Activated T-cell treated with anti-CD3 and anti-CD28 coated beads, Interleukin-2, amount 50 U/mL, for 4 hours (primary cell): Measurements from ENCODE around the gene CEP85. TPM values are rescaled to one million over a fixed set of nuclear protein-coding genes. Genes with fewer than 3 reads are reported as not detected.

Source experiments
- ATAC-seq, 2 donors: fragments of 200-7000 bp; cut with Tn5 transposase; one replicate each; pipeline ENCODE4 v1.10.0; 2021
- DNase-seq: peaks from one replicate; pipeline ENCODE4 v3.0.0-alpha.2; 2020
- H3K27me3 Mint-ChIP-seq: one replicate; pipeline ENCODE4 v1.8.0; 2021; ENCODE audit warnings: low read depth, mixed read lengths
- H3K36me3 Mint-ChIP-seq: one replicate; pipeline ENCODE4 v1.8.0; 2022; ENCODE audit warnings: mixed read lengths; ENCODE audit not compliant: insufficient read depth
- H3K4me1 Mint-ChIP-seq: one replicate; pipeline ENCODE4 v1.8.0; 2021; ENCODE audit warnings: low read depth, mixed read lengths
- H3K4me3 Mint-ChIP-seq: one replicate; pipeline ENCODE4 v1.8.0; 2021; ENCODE audit warnings: mild to moderate bottlenecking, moderate library complexity, mixed read lengths
- H3K9me3 Mint-ChIP-seq: one replicate; pipeline ENCODE4 v1.8.0; 2021; ENCODE audit warnings: mixed read lengths
- total RNA-seq, 3 donors: library from RNA; stranded (reverse); gene quantifications; one replicate each; pipeline ENCODE4 v1.2.1, GENCODE V29; 2021

The CEP85 gene, protein sequence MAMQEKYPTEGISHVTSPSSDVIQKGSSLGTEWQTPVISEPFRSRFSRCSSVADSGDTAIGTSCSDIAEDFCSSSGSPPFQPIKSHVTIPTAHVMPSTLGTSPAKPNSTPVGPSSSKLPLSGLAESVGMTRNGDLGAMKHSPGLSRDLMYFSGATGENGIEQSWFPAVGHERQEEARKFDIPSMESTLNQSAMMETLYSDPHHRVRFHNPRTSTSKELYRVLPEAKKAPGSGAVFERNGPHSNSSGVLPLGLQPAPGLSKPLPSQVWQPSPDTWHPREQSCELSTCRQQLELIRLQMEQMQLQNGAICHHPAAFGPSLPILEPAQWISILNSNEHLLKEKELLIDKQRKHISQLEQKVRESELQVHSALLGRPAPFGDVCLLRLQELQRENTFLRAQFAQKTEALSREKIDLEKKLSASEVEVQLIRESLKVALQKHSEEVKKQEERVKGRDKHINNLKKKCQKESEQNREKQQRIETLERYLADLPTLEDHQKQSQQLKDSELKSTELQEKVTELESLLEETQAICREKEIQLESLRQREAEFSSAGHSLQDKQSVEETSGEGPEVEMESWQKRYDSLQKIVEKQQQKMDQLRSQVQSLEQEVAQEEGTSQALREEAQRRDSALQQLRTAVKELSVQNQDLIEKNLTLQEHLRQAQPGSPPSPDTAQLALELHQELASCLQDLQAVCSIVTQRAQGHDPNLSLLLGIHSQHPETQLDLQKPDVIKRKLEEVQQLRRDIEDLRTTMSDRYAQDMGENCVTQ
- 10 to 100 TPM; 25.5 to 28.7 (median 25.7) TPM for total RNA-seq

DNA sequence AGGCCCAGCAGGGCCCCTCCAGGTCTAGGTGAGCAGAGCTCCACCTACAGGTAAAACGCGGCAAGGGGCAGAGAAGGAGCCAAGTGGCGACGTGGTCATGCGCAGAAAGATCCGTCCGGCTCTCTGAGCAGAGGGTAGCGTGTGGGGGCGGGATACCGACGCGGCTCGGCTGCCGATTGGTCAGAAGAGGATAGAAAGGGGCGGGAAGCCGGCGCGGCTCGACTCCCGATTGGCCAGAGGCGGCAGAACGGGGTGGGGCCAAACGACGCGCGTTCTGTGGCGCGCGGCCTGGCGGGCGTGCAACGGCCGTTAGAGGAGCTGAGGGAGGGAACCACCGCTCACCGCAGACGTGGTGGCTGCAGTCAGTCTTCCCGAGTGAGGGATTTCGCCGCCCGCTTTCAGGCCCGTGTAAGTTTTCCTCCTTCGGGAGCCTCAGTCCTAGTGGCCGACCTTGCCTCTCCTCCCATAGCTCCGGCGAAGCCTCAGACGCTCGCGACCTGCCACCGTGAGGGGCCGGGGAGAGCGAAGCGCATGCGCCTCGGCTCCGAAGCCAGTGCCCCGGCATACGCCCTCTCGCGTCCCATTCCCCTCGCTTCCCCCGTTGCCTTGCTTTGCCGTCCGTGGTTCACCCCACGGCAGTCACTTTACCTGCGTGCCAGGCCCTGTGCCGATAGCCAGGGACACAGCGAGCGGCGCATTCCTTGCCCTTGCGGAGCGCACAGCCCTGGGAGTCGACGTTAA is at the start of gene CEP85:
Gene CEP85 (plus strand): TSS at position 298 of the 741 bp plus-strand sequence. CDS start 5,584 bp downstream, outside the sequence.
- peak within 1 kb of the TSS; percentile 98 for H3K4me3 Mint-ChIP-seq
- H3K27me3 Mint-ChIP-seq: no peaks in the 10 kb centered on the region
- ATAC-seq (peak; percentile 92 to 95), DNase-seq (peak; percentile 99)
- H3K4me1 Mint-ChIP-seq: peaks cover 32% of the 10 kb centered on the region
- H3K9me3 Mint-ChIP-seq: no peaks in the 10 kb centered on the region
- peaks cover 4% of the 10 kb centered on the region for H3K36me3 Mint-ChIP-seq

- DNase-seq (no peak), ATAC-seq (no peak)
- H3K9me3 Mint-ChIP-seq: no peaks in the 10 kb centered on the region
- no peaks in the 10 kb centered on the region for H3K36me3 Mint-ChIP-seq
- no peaks in the 10 kb centered on the region for H3K4me1 Mint-ChIP-seq
- no peak overlapping the region for H3K4me3 Mint-ChIP-seq
- no peaks in the 10 kb centered on the region for H3K27me3 Mint-ChIP-seq
These were observed 49.1 kb upstream of the CEP85 start for GRCh38 chr1:26184883-26185282.

- no peaks in the 10 kb centered on the region for H3K27me3 Mint-ChIP-seq
- no peaks in the 10 kb centered on the region for H3K36me3 Mint-ChIP-seq
- ATAC-seq (no peak), DNase-seq (no peak)
- H3K4me1 Mint-ChIP-seq: peaks cover 12% of the 10 kb centered on the region
- H3K9me3 Mint-ChIP-seq: no peaks in the 10 kb centered on the region
- H3K4me3 Mint-ChIP-seq: no peak overlapping the region
These were observed 46.1 kb upstream of the CEP85 start for GRCh38 chr1:26187882-26188281.

DNA sequence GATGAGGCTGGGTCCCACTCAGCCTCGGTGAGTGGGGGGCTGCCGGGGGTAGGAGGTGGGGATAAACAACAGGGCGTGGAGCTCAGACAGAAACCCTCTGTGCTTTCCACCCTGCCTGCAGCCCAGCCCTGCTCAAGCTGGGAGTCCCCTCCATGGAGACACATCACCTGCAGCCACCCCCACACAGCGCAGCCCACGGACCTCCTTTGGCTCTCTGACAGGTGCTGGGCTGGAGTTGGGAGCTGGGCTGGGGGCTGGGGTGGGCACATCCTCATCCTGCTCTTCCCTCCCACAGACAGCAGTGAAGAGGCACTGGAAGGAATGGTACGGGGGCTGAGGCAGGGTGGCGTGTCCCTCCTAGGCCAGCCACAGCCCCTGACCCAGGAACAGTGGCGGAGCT is 45.5 kb upstream of the CEP85 start:
- no peak for ATAC-seq
- H3K9me3 Mint-ChIP-seq: no peaks in the 10 kb centered on the region
- DNase-seq: no peak
- no peaks in the 10 kb centered on the region for H3K36me3 Mint-ChIP-seq
- no peak overlapping the region for H3K4me3 Mint-ChIP-seq
- peaks cover 12% of the 10 kb centered on the region for H3K4me1 Mint-ChIP-seq
- H3K27me3 Mint-ChIP-seq: no peaks in the 10 kb centered on the region

- H3K27me3 Mint-ChIP-seq: no peaks in the 10 kb centered on the region
- no peaks in the 10 kb centered on the region for H3K36me3 Mint-ChIP-seq
- no peak for DNase-seq
- ATAC-seq: no peak
- peaks cover 16% of the 10 kb centered on the region for H3K4me1 Mint-ChIP-seq
- no peaks in the 10 kb centered on the region for H3K9me3 Mint-ChIP-seq
- H3K4me3 Mint-ChIP-seq: no peak overlapping the region
These were observed 44.7 kb upstream of the CEP85 start for GRCh38 chr1:26189331-26189730.

GRCh38 chr1:26189751-26190275 is 44.2 kb upstream of the CEP85 start:
- Mint-ChIP-seq H3K4me1 (peaks cover 16% of the 10 kb centered on the region), H3K4me3 (no peak overlapping the region), H3K9me3 (no peaks in the 10 kb centered on the region), H3K27me3 (no peaks in the 10 kb centered on the region), H3K36me3 (no peaks in the 10 kb centered on the region)
- DNase-seq (no peak), ATAC-seq (no peak)

DNA sequence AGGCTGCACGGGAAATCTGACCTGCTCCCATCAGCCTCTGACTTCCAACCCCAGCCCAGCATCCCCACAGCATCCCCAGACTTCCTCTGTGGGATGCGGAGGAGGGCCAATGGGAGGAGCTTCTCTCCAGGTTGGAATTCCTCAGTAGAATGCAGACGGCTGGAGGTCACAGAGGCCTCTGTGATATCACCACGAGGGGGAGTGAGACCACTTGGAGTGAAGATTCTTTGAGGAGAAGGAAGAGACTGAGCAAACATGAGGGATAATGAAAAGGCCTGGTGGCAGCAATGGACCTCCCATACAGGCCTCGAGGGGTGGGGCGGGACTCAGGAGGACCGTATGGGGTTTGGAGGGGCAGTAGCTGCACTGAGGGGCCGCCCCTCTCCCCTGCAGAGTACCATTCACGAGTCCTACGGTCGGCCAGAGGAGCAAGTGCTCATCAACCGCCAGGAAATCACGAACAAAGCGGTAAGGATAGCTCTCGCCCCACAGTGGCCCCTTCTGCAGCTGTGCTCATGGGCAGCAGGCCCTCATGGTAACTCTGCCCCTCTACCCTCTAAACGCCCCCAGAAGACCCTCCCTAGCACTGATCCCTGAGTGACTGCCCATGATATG is 43.5 kb upstream of the CEP85 start, which contains the start of gene CATSPER4:
Gene CATSPER4 (plus strand): TSS at position 230 of the 615 bp plus-strand sequence. CDS start 26 bp downstream, at position 256.
- Mint-ChIP-seq H3K4me3 (no peak within 1 kb of the TSS), H3K36me3 (no peaks in the 10 kb centered on the region), H3K27me3 (no peaks in the 10 kb centered on the region), H3K9me3 (no peaks in the 10 kb centered on the region), H3K4me1 (peaks cover 16% of the 10 kb centered on the region)
- no peak for DNase-seq
- no peak for ATAC-seq

- H3K9me3 Mint-ChIP-seq: no peaks in the 10 kb centered on the region
- ATAC-seq (peak in 1 of 2 donors; percentile 32), DNase-seq (no peak)
- peaks cover 16% of the 10 kb centered on the region for H3K4me1 Mint-ChIP-seq
- no peaks in the 10 kb centered on the region for H3K36me3 Mint-ChIP-seq
- H3K4me3 Mint-ChIP-seq: no peak overlapping the region
- H3K27me3 Mint-ChIP-seq: no peaks in the 10 kb centered on the region
These were observed 42.3 kb upstream of the CEP85 start for GRCh38 chr1:26191739-26192138.

GRCh38 chr1:26195805-26196204 is 38.2 kb upstream of the CEP85 start:
- no peaks in the 10 kb centered on the region for H3K36me3 Mint-ChIP-seq
- H3K4me3 Mint-ChIP-seq: no peak overlapping the region
- H3K27me3 Mint-ChIP-seq: no peaks in the 10 kb centered on the region
- H3K4me1 Mint-ChIP-seq: peaks cover 25% of the 10 kb centered on the region
- DNase-seq: no peak
- no peak for ATAC-seq
- no peaks in the 10 kb centered on the region for H3K9me3 Mint-ChIP-seq

- ATAC-seq: no peak
- H3K9me3 Mint-ChIP-seq: no peaks in the 10 kb centered on the region
- no peak for DNase-seq
- H3K4me1 Mint-ChIP-seq: peaks cover 28% of the 10 kb centered on the region
- peaks cover 2% of the 10 kb centered on the region for H3K27me3 Mint-ChIP-seq
- H3K36me3 Mint-ChIP-seq: no peaks in the 10 kb centered on the region
- no peak overlapping the region for H3K4me3 Mint-ChIP-seq
These were observed 36.7 kb upstream of the CEP85 start for GRCh38 chr1:26197301-26197700.

DNA sequence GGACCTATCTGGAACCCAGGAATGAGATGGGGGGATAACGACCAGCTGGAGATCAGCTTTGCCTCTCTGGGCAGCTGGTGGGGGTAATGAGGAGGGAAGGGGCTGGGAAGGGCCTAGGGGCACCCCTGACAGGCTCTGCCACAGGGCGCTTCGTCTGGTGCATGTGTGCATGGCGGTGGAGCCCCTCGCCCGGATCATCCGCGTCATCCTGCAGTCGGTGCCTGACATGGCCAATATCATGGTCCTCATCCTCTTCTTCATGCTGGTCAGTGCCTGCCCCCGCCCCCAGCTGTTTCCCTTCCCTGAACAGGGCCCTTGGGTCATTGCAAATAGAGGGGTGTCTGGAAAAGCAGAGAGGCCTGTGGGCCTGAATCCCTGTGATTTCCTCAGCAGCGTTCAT is 36.2 kb upstream of the CEP85 start:
- Mint-ChIP-seq H3K9me3 (no peaks in the 10 kb centered on the region), H3K4me1 (peaks cover 33% of the 10 kb centered on the region), H3K4me3 (no peak overlapping the region), H3K36me3 (no peaks in the 10 kb centered on the region), H3K27me3 (peaks cover 2% of the 10 kb centered on the region)
- DNase-seq (no peak), ATAC-seq (no peak)

GRCh38 chr1:26200413-26200812 is 33.6 kb upstream of the CEP85 start:
- no peaks in the 10 kb centered on the region for H3K36me3 Mint-ChIP-seq
- ATAC-seq: no peak

DNA sequence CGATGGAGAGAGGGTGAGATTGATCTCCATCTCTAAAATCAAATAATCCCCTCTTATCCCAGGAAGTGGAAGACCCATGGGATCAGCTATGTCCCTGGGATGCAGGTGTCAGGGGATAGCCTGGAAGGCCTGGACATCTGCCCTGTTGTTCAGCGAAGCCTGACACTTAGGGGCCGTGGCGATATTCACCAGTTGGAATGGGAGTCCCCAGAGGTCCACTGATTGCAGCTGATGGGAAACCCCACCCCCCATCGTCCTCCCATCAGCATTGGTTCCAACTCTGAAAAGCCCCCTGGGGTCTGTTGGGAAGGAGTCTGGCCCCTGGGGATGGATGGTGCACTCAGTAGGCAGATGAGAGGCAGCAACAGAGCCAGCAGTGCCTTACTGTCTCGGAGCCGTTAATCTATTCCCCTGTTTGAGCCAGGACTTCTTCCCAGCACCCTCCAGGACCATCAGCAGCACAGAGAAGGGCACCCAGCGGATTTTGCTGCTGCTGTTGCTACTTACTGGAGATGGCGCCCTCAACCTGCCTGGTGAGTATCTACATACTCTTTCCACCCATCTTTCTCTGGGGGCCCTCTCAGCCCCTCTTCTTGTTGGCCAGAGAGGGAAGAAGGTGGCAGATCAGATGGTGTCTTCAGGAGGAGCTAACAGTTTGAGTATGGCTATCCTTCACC is 30.2 kb upstream of the CEP85 start:
- peaks cover 37% of the 10 kb centered on the region for H3K4me1 Mint-ChIP-seq
- peaks cover 2% of the 10 kb centered on the region for H3K27me3 Mint-ChIP-seq
- no peaks in the 10 kb centered on the region for H3K9me3 Mint-ChIP-seq
- no peak overlapping the region for H3K4me3 Mint-ChIP-seq
- no peaks in the 10 kb centered on the region for H3K36me3 Mint-ChIP-seq
- ATAC-seq (no peak), DNase-seq (no peak)

More at GRCh38 chr1:26200413-26200812, 33.6 kb upstream of the CEP85 start:
- H3K9me3 Mint-ChIP-seq: no peaks in the 10 kb centered on the region
- H3K4me1 Mint-ChIP-seq: peaks cover 37% of the 10 kb centered on the region
- no peak for DNase-seq
- no peak overlapping the region for H3K4me3 Mint-ChIP-seq
- H3K27me3 Mint-ChIP-seq: peaks cover 2% of the 10 kb centered on the region
